HG03342 (cell line): ENCODE measurements around the gene SORBS1.

ENCODE experiments used
- ATAC-seq: cut with Tn5 transposase; IDR thresholded peaks from one replicate; pipeline ENCODE4 v1.9.1; 2021; ENCODE audit warnings: mild to moderate bottlenecking, moderate library complexity; ENCODE audit not compliant: unreplicated experiment

Gene SORBS1

DNA sequence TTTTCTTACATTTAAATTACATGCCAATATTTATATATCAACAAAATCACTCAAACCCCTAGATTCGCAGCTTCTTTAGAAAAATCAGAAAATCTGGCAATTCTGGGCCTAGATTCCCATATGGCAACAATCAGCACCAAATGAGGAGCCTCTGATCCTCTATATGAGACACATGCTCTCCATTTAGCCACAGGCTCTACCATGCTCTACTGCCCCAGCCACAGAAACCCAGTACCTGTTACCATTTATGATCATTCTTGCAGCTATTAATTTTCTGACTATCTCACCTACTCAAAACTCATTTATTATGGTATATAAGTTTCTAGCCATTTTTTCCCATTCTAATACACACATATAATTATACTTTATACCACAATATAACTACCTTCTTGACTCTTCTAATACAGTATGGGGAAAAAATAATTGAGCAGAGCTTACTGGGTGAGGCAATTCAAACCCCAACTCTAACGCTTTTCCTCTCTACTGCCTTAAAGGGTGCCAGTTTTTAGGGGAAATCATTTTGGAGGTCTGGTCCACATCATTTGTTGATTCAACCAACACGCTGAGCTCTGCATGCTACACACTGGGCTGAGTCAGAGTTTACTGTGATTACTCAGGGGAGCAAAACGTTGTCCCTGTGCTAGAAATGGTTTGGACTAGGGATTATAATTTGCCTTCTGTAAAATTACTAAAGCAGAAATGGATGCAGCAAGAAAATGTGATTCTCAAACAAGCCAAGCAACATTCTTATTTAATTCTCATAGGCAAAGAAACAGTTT is 281.9 kb downstream of the SORBS1 start:
- ATAC-seq: no peak

DNA sequence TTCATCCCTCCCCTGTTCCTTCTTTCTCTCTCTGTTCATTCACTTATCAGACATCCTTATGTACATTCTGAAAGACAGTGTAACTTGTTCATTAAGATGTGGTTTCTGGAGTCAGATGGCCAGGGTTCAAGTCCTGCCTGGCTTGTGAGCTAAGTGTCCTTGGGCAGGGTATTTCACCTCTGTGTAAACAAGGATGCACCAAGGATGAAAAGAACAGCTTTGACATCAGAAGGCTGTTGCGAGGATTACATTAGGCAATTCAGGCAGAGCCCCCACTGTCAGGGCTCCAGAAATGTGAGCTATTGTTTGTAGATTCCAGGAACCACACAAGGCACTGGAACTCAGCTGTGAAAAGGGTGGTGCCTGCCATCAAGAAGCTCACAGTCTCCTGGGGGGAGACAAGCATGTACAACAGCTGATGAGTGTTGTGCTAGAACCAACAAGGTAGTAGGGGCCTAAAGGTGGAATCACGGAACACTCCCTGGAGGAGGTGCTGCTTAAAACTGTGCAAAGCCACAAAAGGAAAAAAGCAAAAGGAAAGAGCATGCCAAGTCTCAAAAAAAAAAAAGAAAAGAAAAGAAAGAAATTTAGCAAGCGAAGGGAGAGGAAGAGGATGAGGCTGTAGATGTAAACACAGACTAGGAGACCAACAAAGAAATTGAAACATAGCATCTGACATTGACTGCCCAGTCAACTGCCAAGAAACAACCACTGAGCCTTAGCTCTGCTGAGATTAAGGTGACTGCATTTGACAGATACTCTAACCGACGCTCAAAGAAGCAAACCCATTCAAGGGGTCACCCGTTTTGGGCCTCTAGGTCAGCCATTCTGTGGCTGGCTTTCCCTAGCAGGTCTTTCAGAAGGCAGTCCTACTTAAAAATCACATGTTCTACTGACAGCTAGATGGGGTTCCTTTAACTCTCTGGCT is 282.8 kb downstream of the SORBS1 start:
- ATAC-seq: no peak

DNA sequence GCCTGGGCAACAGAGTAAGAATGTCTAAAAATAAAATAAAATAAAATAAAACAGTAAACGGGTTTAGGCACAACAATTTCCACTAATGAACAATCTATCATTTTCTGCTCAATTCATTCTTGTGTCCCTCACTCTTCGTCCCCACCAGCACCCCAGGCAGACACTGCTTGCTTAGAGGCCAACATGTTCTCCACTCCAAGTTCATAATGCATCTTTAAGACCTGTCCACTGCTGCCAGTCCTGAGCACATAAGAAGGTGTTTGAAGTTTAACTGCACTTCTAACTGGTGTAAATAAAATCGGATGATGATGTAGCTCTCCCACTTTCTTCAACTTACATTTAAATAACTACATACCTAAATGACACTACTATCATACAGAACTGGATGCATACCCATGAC is 283.6 kb downstream of the SORBS1 start:
- ATAC-seq: no peak

DNA sequence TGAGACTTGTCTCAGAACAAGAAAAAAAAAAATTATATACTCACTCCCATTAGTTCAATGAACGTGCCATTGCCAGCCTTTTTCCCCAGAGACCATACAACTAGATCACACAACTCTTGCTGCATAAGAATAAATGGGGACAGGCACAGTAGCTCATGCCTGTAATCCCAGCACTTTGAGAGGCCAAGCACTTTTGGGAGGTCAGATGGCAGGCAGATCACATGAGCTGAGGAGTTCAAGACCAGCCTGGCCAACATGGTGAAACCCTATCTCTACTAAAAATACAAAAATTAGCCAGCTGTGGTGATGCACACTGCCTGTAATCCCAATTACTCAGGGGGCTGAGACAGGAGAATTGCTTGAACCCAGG is 284.0 kb downstream of the SORBS1 start:
- no peak for ATAC-seq

DNA sequence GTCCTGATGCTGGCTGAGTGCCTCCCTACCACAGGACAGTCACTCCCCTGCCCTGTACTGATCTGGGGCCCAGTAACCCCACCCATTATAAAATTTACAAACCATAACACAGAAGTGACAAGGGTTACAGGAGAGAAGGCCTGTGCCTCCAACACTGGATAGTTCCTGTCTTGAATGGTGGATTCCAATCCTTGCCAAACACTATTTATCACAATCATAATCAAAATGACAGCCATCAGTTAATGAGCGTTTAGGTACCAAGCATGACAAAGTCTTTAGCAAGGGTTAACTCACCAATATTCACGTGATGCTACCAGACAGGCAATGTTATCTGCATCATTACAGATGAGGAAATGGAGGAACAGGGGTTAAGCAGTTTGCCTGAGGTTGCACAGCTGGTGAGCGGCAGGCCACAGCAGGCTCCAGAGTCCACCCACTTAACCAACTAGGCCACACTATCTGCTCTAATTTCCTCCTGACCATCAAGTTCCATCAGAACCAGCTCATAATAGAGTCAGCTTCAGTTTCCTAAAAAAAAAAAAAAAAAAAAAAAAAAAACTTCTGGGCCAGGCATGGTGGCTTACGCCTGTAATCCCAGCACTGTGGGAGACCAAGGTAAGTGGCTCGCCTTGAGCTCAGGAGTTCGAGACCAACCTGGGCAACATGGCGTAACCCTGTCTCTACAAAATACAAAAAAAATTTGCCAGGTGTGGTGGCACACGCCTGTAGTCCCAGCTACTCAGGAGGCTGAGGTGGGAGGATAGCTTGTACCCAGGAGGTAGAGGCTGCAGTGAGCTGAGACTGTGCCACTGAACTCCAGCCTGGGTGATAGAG is 284.6 kb downstream of the SORBS1 start:
- ATAC-seq: no peak

DNA sequence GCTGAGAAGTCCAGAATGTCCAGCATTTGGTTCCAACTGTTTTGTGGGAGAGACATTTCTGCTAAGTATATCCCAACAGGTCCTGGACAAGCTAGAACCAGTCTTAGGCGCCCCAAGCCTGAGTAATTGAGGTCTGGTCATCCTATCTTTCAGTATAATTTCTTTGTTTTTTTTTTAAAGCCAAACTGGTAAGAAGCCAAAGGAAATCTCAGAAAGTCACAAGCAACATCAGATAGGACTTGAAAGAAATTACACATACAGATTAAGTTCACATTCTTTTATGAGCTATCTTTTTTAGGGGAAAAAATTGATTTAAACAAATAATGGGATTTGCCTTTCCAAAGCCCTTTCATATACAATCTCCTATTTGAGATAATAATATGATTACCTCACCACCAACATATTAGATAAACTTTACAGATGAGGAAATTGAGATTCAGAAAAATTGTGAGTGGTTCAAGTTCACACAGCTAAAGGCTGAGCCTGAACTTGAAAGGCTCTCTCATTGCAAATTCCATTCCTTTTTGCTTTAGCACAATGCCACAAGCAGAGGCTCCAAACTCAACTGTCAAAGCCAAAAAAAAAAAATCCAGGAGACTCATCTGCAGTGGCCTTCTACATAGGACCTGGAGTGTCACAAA is 285.3 kb downstream of the SORBS1 start:
- ATAC-seq: no peak

DNA sequence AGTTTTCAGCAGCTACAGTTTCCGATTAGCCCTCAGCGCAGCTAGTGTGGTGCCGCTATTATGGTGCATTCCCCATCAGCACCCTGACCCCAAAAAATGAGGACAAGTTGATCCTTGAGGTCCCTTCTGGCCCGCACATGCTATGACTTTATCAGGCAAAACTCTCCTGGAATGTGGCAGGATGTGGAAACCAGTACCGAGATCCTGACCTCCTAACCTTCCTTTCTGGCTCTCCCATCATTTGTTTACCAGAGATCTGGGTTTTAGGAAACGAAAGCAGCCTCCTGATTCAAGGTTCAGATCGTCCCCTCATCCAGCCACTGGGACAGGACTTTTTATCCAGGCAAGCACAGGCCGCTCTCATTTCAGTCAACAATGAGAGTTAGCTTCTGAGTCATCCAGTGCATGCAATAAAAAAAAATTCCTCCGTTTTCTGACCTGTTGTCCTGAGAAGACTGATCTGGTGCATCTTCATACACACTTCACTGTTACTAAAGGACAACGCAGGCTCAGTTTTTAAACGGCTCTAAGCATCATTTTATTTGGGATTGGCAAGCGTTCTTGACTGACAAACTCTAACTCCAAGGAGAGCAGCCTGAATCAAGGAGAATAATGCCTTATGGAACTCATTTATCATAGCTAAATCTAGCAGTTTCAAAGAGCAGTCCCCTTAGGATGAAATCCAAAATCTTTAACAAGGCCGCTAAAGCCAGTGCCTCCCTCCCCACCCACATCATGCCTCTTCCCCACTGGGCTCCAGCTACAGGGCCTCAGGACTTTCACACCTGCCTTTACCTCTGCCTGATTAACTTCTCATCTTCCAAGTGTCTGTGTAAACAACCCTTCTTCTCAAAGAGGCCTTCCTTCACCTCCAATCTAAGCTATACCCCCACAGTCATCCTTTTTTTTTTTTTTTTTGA is 287.5 kb downstream of the SORBS1 start:
- no peak for ATAC-seq

DNA sequence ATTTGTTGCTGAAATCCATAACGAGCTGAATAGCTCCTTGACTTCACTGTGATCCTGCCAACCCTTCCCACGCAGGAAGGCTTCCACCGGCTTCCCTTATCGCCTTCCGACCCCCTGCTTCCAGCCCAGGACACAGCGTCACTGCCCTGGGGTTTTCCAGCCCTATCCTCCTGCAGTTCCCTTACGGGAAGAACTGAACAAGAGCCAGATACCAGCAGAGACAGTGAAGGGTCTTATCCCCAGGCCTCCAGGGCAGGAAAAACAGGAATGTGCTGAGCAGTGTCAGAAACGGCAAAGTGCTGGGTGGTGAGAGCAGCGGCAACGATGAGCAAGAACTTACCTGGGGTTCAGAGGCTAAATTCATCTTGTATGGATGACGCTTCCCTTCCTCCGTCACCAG is 292.7 kb downstream of the SORBS1 start:
- ATAC-seq: no peak

DNA sequence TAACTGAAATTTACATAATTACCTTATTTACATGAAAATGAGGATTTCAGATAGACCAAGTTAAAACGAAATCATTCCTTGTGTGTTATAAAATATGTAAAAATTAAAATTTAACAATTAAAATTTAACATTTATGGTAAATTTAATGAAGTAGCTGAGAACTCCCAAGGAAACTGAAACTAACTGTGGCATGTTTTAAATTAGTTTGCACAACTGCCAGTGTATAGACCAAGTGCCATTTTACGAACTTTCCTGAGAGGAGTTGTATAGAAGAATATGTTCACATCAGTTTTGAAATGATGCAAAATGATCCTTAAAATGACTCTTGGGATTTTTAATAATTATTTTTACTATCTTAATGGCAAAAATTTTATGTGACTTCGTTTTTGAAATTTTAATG is 293.9 kb downstream of the SORBS1 start:
- no peak for ATAC-seq

DNA sequence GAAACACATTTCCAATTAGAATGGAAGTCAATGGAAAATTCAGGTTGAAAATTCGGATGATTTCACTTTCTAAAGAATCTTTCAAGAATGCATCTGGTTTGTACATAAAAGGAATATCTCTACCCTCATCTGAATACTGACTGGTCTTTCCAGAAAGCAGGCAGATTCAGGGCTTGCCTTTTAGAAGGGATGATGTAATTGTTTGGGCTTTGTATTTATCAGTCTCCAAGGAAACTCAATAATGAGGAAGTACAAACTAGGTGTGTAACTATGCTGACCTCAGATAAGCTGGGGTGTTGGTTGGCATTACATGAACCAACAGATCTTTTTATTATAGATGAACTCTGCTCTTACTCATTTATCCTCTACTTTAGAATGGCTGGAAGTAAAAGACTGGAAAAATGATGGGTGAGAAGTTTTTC is 294.5 kb downstream of the SORBS1 start:
- peak; percentile 98 for ATAC-seq

DNA sequence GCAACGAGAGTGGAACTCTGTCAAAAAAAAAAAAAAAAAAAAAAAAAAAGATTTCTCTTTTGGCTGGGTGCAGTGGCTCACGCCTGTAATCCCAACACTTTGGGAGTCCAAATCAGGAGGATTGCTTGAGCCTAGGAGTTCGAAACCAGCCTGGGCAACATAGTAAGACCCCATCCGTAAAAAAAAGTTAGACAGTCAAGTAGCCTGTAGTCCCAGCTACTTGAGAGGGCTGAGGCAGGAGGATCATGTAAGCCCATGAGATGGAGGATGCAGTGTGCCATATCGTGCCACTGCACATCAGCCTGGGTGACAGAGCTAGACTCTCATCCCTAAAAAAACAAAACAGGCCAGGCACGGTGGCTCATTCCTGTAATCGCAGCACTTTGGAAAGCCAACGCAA is 295.6 kb downstream of the SORBS1 start:
- ATAC-seq: no peak

DNA sequence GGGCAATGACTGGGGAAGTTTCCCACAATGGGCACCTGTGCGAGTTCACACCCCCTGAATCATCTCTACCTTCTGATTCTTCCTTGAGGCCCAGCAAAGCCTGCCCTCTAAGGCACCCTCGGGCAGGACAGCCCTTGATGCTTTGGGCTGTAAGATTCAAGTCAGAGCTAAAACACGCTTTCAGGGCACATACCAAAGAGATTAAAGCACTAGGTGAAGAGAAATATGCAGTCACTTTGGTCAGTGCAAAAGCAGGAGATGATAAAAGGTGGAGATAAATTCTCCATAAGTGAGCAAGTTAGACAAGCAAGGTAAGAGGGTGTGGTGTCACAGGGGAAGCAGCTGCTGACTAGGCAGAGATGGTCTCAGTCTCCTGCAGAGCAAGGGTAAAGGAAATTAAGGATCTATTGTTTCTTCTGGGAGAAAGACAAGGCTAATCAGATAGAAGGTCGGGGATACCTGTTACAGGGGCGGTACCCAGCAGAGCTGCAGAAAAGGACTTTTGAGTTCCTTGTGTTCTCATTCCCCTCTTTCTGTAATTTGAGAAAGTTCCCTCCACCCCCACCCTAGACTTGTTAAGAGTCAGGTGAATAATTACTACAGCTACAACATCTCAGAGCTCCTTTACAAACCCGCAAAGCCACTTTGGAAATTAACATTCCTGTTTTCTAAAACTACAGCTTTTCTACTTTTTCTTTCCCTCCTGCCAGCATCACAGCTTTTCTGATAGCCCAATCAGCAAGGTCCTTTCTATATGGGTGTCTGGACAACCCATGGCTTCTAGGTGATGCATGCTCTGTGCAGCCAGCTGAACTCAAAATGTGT is 296.7 kb downstream of the SORBS1 start:
- no peak for ATAC-seq

DNA sequence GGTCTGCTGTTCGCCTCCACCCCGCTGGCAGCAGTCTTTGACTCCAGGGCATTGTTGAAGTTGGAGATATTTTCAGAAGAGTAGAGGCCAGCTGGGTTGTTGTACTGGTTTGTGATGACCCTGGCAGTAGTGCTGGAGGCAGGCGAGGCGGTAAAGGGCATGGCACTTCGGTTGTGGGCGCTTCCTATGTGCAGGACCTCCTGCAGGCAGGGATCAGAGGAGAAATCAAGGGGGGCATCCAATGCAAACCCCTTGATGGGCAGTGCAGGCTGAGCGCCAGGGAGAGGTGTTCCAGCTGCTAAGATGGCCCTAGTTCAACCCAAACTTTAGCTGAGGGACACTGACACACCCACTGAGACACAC is 297.3 kb downstream of the SORBS1 start:
- ATAC-seq: no peak

DNA sequence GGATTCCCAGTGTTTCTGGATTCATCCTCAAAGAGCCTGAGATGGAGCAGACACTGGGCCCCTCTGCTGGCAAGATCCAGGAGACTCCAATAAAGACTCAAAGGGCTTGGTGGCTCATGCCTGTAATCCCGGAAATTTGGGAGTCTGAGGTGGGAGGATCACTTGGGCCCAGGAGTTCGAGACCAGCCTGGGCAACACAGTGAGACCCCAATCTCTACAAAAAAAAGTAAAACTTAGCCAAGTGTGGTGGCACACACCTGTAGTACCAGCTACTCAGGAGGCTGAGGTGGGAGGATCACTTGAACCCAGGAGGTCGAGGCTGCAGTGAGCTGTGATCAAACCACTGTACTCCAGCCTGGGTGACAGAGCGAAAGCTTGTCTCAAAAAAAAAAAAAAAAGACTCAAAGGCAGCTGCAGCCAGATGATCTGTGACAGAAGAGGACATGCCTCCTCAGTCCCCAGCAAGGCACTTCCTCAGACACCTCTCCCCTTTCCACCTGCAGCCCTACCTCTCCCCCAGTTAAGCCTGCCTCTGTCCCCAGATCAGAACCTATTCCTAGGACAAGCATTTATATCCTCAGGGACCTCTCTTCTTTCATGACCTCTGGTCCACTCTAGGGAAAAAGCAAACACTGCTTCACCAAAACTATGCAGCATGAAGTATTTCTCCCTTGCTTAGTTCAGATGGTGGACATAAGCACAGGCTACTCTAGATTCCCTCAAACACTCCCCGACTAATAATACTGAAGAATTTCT is 298.2 kb downstream of the SORBS1 start:
- ATAC-seq: no peak

DNA sequence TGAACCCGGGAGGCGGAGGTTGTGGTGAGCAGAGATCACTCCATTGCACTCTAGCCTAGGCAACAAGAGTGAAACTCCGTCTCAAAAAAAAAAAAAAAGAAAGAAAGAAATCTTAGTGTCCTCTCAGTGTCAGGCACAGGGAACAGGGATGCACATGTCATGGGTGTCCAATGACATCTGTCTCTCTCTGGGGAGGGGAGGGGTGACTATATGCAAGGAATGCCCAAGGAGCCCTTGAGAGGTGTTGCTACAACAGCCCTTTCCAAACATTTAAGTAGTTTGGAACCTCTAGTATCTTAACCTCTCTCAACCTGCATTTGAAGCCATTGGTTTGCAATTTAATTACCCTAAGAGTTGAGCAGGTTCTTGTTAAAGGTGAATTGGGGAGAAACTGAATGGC is 299.2 kb downstream of the SORBS1 start:
- no peak for ATAC-seq
